Hematopoietic multipotent progenitor cell treated with erythropoietin and hydrocortisone succinate and interleukin-3 and kit ligand, for 15 days (in vitro differentiated cells): ENCODE measurements around the gene PSG1.
A peak's percentile ranks its signal among the peaks of the same experiment; 100 is the strongest.
"Not testable (repeated sequence)": the region's sequence is repeated elsewhere in the genome, so short reads cannot be mapped to it uniquely, and the experiment has no call there.

Experiments used
- DNase-seq: peaks from one replicate; pipeline ENCODE4 v3.0.0-alpha.2; 2015; ENCODE audit warnings: low spot score

The PSG1 gene

DNA sequence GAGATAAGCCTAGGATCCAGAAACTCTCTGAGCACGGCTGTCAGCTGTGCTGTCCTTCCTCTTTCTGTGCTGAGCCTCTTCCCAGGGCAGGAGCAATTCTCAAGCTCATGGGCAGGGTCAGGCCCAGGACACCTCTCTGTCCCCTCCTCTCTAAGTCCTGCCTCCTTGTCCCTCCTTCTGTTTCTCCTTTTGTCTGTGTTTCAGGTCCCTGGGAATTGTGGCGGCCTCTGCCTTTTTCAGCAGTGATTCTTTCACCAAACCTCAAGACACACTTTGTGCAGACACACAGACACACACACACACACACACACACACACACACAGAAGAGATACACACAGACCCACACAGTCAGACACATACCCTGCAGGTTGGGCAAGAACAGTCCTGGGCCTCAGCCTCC is at the start of gene PSG1:
TSS of gene PSG1 (minus strand) at position 101 of the 400 bp plus-strand sequence. CDS start 132 bp downstream, outside the sequence.
- no peak for DNase-seq

DNA sequence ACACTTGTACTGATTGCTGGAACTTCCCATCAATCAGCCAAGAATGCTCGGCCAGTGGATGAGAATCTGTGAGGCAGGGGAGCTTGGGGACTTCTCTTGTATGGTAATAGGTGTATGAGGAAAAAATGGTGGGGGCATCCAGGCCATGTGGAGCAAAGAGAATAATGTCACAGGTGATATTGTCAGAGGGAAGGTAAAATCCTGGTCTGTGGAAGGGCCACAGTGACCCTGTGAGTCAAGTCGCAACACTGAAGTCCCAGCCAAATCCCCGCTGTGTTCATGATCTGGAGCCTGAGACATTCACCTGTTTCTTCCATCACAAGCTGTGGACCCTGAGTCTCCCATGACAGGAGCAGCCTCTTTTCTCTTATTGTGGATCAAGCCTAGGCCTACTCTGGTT is 49.4 kb upstream of the PSG1 start:
- DNase-seq, result no peak

DNA sequence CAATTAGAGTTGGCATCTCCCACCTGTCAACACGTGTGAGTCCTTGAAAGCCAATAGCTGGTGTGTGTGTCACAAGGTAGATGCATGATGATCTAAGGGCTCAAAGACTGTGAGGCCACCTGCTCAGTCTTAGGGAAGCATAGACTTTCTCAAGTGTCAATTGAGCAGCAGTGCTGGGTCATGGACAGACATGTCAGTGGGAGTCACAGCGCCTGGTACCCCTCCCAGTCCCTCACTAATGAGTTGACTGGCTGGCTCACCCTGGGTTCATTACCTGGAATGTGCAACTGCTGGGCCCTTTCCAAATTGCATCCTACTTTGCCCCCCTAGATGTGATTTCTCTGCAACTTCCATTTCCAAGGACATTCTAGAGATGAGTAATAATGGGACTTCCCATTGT is 47.3 kb upstream of the PSG1 start:
- no peak for DNase-seq

DNA sequence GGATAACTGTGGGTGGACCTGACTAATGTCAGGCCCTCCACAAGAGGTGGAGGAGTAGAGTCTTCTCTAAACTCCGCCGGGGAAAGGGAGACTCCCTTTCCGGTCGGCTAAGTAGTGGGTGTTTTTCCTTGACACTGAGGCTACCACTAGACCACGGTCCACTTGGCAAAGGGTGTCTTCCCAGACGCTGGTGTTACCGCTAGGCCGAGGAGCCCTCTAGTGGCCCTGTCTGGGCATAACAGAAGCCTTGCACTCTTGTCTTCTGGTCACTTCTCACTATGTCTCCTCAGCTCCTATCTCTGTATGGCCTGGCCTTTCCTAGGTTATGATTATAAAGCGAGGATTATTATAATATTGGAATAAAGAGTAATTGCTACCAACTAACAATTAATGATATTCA is 43.6 kb upstream of the PSG1 start:
- DNase-seq, result peak; percentile 12

DNA sequence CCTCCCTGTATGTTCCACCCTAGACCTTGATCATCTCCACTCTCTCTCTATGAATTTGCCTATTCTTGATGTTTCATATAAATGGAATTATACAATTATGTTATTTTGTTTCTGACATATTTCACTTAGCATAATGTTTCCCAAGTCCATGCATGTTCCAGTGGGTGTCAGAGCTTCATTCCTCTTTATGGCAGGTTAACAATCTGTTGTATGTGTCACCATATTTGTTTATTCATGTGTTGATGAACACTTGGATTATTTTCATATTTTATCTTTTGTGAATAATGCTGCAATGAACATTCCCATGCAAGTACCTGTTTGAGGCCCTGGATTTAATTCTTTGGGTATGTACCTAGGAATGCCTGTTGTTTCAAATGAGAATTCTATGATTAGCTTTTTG is 41.5 kb upstream of the PSG1 start:
- not testable (repeated sequence) for DNase-seq

DNA sequence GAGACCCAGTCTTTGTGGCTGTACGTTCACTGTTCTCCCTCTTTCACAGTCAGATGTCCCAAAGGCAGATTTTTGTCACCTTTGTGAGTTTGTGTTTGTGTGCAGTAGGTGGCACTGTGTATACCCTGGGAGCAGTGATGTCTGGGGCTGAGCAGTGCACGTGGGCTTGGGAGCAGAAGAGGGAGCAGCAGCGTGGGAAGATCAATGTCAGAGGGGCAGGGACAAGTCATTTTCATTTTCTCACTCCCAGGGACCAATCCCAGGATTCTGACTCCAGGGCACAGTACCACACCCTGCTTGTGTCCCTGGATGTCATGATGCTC is 40.2 kb upstream of the PSG1 start:
- no peak for DNase-seq

DNA sequence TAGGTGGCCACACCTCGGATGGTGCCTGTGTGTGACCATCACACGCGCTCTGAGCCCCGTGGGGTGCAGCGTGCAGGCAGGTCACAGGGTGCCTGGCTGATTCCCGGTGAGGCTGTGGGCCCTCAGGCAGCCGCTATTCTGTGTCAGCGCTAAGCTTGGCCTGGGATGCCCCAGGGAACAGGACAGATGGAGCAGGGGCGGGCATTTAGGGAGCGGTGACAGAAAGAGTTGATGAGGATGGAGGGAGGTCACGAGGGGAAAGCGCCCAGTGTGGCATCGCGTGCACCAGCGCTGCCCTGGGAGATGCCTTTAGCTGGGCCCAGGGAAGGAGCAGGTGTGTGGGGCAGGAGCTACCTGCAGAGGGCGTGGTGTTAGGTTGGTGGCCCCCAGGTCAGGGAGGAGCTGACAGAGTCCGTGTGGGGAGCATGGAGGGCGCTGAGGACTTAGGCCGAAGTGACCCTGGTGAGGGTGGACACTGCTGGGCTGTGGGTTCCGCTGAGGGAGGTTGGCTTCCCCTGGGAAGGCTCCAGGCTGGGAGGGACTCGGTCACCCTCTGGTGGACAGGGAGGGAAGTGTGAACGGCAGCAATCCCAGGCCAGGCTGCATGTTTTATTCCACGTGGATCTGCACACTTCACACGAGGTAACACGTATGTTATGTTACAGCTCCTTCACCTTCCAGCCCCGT is 39.7 kb upstream of the PSG1 start:
- DNase-seq, result not testable (repeated sequence)

DNA sequence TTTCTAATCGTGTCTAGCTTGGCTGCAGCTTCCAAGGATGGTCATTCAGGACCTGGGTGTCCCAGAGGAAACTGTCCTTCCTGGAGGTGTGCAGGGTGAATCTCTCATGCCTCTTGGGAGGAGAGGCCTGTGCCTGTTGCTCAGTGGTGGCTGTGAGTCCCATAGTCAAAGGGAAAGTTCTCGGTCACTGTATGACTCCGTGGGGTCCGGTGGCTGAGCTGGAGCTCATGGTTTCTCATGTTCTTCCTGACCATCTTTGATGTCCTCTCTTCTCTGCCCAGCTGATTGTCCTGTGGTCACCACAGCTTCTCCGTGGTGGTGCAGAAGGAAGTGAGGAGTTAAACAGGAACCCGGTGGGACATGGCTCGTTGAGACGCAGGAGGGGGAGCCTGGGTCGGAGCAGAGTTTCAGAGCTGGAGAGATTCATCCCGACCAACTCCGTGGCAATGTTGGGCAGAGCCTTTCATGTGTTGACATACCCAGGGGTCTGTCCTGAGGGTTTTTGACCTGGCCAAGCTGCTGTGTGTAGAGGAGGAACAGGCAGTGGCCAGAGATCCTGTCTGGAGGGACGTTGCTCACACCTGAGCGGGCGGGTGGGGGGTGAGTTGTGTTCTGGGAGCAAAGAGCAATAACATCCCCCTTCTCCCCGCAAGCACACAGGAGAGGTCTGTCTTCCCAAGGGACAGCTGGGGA is 39.0 kb upstream of the PSG1 start:
- DNase-seq, result not testable (repeated sequence)

DNA sequence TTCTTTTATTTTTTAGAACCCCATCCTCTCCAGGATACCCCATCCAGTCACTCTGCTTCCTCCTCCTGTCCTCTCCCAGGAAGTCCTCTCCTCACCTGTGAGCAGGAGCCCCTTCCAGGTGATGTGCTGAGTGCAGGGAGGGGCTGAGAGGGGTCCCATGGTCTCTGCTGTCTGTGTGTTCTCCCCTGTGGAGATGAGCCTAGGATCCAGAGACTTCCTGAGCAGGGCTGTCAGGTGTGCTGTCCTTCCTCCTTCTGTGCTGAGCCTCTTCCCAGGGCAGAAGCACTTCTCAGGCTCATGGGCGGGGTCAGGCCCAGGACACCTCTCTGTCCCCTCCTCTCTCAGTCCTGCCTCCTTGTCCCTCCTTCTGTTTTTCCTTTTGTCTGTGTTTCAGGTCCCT is 38.1 kb upstream of the PSG1 start, which contains the start of gene PSG6:
TSS of gene PSG6 (minus strand) at position 261 of the 400 bp plus-strand sequence. CDS start at position 159, 102 bp downstream.
- not testable (repeated sequence) for DNase-seq

DNA sequence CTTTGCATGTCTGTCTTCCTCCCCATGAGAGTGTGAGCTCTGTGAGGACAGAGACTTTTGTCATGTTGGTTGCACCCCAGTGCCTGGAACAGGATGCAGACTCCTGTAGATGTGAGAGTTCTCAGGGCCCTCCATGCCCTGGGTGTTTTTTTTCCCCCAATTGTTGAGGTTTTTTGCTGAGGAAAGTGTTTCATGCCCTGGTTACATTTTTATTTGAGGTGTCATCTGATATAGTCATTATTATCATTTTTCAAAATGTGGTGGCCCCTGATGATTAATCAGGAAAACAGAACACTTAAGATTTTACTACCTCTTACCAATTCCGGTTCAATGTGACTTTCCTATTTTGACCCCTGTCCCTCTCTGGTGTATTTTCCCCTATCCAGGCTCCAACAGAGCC is 37.4 kb upstream of the PSG1 start:
- not testable (repeated sequence) for DNase-seq

DNA sequence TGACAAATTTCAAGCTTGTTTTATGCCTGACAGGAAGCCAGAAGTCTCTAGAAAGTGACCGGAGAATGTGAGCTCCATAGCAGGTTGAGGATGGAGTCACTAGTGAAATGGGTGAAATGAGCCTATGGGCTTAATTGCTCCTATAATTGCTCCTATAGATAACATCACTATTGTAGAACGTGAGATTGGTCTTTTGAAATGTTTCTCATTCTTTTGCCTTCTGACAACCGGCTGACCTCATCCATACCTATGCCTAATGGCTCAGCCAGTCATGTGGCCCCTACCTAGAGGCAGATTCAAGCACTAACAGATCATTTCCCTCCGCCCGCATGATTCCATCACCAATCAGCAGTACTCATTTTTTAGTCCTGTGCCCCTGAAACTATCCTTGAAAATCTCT is 34.0 kb upstream of the PSG1 start:
- not testable (repeated sequence) for DNase-seq

DNA sequence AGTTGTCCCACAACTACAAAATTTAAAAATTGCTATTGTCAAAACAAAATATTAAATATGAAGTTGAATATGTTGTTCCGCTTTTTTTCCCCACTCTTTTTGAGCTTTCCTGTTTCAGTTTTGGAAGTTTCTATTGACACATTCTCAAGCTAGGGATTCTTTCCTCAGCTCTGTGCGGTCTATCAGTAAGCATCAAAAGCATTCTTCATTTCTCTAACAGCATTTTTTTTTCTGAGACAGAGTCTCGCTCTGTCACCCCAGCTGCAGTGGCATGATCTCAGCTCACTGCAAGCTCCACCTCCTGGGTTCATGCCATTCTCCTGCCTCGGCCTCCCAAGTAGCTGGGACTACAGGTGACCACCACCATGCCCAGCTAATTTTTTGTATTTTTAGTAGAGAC is 33.4 kb upstream of the PSG1 start:
- not testable (repeated sequence) for DNase-seq

DNA sequence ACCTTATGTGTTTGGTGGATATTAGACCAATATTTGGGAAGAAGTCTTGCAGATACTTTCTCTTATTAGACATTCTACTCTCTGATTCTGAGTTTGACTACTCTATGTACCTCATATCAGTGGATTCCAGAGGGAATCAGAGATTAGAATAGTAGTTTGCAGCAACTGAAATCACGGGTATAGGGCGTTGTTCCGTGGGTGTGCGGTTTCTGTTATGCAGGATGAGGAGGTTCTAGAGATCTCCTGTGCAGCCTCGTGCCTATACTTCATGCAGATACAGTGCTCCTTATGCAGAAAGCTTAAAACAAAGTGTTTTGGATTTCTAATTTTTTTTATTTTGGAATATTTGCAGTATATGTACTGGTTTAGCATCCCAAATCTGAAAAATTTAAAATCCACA is 32.2 kb upstream of the PSG1 start:
- not testable (repeated sequence) for DNase-seq

DNA sequence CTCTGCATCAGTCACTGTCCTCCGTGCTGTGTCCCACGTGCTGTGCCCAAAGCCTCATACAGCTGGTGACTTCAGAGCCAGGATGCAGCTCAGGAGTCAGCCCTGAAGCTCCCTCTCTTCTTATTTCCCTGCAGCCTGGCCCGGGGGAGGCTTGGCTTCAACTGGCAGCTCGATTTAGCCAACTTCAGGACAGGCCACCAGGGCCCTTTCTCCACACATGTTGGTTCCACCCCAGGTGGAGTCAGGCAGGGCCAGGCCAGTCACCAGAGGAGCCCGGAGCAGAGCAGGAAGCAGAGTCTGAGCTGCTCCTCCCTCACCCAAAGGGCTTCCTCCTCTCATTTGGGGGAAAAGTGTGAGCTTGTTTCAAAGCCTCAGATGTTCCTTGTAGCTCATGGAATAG is 26.6 kb upstream of the PSG1 start:
- DNase-seq, result not testable (repeated sequence)

DNA sequence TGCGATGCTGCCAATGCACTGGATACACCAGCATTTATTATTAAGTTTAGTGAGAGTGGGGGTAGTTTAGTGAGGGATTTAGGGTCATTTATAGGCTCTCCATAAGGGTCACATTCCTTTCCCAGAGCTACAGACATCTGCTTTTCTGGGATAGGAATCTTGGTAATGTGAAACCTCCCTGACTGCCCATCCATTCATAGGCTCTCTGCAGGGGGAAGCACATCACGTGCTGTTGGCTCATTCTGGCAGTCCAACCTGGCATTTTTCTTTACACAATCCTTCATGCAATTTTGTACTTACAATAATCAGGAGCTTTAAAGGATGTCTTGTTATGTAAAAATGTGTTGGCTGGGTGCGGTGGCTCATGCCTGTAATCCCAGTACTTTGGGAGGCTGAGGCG is 21.0 kb upstream of the PSG1 start:
- DNase-seq, result not testable (repeated sequence)

DNA sequence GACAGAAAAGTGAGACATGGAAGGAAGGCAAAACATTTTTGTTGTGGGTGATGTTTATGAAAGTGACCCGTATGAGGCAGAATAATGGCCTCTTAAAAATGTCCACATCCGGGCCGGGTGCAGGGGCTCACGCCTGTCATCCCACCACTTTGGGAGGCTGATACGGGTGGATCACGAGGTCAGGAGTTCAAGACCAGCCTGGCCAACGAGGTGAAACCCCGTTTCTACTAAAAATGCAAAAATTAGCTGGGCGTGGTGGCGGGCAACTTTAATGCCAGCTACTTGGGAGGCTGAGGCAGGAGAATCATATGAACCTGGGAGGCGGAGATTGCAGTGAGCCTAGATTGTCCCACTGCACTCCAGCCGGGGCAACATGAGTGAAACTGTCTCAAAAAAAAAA is 20.2 kb upstream of the PSG1 start:
- DNase-seq, result not testable (repeated sequence)

DNA sequence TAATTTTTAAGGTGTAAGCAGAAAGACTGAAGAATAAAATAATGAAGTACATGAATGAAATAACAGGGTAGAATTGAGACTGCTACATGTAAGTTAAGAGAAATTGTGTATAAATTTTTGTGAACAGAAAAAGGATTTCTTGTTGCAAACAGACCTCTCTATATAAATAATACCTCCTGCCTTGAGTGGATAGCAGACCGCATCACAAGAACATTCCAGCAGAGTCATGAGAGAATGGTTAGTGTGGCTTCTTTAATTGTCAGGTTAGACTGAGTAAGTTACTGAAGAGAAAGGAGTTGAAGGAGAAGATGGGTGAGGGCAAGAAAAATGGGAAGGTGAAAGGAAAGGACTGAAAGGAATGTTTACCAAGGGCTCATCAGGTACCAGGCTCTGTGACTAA is 19.6 kb upstream of the PSG1 start:
- DNase-seq, result not testable (repeated sequence)

DNA sequence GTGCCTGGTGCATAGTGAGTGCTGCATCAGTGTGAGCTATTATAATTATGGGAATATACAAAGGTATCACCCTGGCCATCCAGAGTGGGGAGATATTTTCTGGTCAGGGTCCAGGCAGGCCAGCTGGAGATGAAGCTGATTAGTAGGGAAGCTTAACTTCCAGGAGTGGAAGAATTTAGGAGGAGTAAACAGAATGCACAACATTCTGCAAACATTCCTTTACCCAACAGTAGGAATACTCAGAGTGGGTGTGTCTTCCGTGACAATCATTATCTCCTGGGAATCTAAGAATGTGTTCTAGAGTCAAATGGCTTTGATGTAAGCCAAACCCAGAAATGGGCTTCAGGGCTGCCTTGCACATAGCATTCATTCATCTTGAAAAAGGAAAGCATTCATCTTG is 19.1 kb upstream of the PSG1 start:
- not testable (repeated sequence) for DNase-seq

DNA sequence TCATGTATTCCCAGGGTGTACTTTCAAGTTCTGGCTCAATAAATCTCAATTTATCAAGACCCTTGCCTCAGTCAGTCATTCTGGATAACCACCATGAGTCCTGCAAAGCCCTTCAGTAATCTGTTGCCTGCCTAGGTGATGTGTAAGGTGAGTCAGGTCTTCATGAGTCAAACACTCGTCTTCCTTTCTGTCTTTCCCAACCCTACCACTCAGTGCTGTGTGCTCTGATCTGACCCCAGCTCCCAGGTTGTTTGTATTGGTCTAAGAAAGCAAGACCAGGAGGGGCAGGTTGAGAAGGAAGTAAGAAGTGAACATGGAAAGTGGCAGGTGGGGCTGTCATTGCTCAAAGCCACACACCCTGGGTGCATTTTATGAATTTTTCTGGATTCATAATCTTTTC is 18.2 kb upstream of the PSG1 start:
- DNase-seq, result not testable (repeated sequence)

DNA sequence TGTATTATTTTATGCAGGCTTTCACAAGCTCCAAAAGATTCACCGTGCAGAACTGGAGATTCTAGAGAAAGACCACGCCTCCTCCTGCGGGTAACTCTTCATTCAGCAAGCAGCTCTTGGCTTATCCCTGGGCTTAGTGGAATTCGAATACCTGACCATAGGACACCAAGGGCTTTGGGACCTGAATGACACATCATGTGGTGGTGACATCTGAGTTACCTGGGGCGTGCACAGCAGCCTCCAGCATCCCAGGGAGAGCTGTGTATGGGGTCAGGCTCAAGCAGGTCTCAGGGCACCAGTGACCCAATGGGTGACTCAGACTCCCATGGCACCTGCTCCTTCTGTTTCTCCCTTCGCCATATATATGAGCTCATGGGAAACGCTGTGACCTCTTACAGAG is 10.9 kb upstream of the PSG1 start:
- DNase-seq, result not testable (repeated sequence)

DNA sequence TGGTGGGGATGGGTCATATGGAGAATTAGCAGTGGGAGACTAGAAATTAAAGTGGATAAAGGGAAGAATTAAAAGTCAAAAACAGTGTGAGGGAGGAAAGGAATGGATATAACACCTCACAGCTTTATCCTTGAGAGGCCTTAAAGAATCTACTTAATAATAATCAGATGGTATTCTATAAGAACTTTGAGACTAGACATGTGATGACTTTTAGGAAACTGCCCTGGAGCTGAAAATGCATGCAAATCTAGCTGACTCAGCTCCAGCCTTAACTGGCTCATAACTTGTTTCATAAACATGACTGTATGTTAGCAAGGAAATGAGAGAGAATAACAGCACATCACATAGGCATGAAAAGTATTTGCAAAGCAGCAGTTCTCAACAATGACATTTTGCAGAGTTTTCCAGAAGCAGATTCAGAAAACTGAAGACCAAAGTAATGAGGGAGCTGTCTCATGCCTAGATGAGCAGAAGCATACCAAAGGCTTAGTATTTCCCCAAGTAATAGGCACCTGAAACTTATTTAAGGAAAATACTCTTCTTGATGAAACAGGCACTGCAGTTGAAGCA is 8.4 kb upstream of the PSG1 start:
- DNase-seq, result not testable (repeated sequence)

DNA sequence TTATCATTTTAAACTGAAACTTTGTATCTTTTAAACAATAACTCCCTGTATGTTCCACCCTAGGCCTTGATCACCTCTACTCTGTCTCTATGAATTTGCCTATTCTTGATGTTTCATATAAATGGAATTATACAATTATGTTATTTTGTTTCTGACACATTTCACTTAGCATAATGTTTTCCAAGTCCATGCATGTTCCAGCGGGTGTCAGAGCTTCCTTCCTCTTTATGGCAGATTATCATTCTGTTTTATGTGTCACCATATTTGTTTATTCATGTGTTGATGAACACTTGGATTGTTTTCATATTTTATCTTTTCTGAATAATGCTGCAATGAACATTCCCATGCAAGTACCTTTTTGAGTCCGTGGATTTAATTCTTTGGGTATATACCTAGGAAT is 3.2 kb upstream of the PSG1 start:
- not testable (repeated sequence) for DNase-seq

DNA sequence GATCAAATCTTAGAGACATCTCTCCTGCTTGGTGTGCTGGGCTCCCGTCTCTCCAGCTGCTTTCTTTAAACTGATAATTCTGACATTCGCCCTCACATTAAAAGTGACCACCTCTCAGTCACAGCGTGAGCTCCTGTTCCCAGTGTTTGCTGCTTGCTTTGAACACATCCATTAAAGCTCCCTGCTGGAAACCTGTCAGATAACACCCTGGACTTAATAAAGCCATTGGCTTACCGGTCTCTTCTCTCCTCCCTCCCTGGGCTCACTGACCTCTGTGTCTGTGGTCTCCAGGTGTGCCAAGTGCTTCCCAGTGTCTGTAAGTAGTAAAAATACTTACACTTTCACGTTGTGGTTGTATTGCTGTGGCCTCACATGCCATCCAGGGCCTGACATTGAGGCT is 2.5 kb upstream of the PSG1 start:
- DNase-seq, result not testable (repeated sequence)
